Measurements from ENCODE around the gene CBX2. TPM values are rescaled to one million over a fixed set of nuclear protein-coding genes. Genes with fewer than 3 reads are reported as not detected.

Gene CBX2
- total RNA-seq, 6 experiments from 2014 or later, result 0.75 to 2.0 (median 1.4) TPM

DNA sequence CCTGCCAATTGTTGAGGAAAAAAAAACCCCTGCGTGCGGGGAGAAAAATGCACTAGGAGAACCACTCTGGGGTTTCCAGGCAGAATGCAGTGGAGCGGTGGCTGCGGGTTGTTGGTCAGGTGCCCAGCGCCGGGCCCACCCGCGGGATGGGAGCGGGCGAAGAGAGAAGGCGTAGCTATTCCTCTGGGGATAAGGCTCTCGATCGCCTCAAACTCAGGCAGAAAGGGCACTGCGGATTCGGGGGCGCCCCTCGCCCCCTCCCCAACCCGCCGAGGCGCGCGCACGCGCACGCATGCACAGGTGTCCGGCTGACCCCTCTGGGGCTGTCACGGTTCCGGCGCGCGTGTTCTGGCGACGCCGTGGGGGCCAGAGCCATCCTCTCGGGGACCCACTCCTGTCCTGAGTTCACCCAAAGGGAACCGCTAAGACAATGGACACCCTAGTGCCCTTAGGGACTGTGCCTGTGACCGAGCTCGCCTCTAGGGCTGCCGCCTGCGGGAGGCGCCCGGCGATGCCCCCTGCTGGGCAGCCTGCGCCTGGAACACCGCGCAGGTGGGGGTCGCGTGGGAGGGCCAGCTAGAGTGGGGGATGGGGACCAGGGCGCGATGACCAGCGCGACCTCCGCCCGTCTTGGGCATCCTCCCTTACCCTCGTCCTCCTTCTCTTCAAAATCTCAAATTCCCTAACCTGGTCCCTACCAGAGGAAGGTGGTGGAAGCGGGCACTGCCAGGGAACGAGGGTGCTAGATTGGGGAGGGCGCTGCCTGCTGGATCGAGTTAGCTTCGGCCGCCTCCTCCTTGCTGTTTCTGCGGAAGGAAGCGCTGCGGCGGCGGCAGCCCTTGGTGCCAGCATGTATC is 33.3 kb downstream of the CBX2 start:
- Mint-ChIP-seq H3K4me1 (ENCODE audit: low read depth) (peaks cover 7% of the 10 kb centered on the region), H3K36me3 (ENCODE audit: low read depth) (no peaks in the 10 kb centered on the region), H3K27ac (no peak overlapping the region), H3K4me3 (no peak overlapping the region), H3K27me3 (ENCODE audit: insufficient read depth) (peaks cover 53% of the 10 kb centered on the region), H3K9me3 (no peaks in the 10 kb centered on the region)
- TF ChIP-seq, protein P1, sequence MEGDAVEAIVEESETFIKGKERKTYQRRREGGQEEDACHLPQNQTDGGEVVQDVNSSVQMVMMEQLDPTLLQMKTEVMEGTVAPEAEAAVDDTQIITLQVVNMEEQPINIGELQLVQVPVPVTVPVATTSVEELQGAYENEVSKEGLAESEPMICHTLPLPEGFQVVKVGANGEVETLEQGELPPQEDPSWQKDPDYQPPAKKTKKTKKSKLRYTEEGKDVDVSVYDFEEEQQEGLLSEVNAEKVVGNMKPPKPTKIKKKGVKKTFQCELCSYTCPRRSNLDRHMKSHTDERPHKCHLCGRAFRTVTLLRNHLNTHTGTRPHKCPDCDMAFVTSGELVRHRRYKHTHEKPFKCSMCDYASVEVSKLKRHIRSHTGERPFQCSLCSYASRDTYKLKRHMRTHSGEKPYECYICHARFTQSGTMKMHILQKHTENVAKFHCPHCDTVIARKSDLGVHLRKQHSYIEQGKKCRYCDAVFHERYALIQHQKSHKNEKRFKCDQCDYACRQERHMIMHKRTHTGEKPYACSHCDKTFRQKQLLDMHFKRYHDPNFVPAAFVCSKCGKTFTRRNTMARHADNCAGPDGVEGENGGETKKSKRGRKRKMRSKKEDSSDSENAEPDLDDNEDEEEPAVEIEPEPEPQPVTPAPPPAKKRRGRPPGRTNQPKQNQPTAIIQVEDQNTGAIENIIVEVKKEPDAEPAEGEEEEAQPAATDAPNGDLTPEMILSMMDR (IDR thresholded peaks at IDR 0.05), result peak; percentile 80
- no peak for DNase-seq

DNA sequence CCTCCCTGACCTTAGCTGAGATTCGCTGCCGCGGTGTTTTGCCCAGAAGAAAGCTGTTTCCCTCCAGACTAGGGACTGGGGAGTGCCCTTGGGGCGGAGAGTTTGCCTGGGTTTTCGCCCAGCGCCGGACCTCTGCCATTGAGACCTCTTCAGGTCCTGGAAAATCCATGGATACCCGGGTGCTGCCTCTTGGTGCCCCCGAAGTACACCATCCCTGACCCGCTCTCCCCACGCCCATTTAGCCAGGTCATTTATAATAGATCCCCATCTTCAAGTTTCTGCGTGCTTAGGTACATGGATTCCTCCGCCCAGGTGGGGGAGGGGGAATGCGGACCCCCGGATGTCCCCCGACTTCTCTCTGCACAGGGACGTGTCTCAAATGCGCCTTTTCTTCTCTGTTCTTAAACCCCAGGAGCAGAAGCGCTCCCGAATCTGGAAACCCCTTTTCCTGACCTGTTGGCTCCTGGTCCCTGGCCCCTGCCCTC is 34.0 kb downstream of the CBX2 start:
- peak overlapping the region; percentile 28 for H3K4me3 Mint-ChIP-seq
- no peaks in the 10 kb centered on the region for H3K36me3 Mint-ChIP-seq (ENCODE audit: low read depth)
- no peaks in the 10 kb centered on the region for H3K9me3 Mint-ChIP-seq
- peaks cover 7% of the 10 kb centered on the region for H3K4me1 Mint-ChIP-seq (ENCODE audit: low read depth)
- no peak overlapping the region for H3K27ac Mint-ChIP-seq
- peaks cover 54% of the 10 kb centered on the region for H3K27me3 Mint-ChIP-seq (ENCODE audit: insufficient read depth)
- TF ChIP-seq, protein P1 (IDR thresholded peaks at IDR 0.05), result no peak
- no peak for DNase-seq

DNA sequence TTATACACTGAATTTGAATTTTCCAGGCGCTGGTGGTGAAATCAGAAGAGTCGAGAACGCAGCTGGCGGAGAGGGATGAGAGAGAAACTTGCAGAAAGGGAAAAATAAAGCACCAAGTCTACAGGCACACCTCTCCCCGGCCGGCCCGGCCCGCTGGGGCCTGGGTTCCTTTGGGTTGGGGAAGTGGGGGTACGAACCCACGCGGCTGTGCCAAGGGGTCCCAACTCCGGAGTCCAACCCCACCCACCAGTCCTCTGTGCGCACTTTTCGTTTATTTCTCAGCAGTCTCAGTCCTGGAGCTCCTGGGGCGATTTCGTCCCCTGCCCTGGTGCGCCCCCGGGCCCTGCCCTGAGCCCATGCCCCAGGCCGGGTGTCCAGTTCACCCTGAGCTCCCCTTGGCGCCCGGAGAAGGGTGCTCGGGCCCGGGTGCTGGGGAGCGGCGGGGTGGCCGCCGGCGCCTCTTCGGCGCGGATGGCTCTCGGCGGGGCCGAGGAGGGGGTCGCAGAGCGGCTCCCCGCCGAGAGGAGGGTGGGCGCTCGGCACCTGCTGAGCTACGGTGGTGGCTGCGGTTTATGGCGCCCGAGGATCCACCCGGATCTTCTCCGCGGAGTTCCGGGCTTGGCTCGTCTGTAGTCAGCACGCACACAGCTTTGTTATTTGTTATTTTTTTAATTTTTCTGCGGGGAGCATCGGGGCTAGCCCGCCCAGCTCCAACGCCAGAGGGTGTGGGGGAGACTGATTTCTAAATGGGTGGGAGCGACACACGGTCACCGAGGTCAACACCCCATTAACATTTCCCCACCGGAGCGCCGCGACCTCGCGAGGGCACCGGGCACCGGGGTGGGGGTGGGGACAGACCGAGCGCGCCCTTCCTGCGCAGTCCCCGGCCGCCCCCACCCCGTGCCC is 34.7 kb downstream of the CBX2 start:
- DNase-seq, result no peak
- TF ChIP-seq, protein P1 (IDR thresholded peaks at IDR 0.05), result no peak
- Mint-ChIP-seq H3K9me3 (no peaks in the 10 kb centered on the region), H3K4me3 (peak overlapping the region; percentile 71), H3K36me3 (ENCODE audit: low read depth) (no peaks in the 10 kb centered on the region), H3K4me1 (ENCODE audit: low read depth) (peaks cover 7% of the 10 kb centered on the region), H3K27me3 (ENCODE audit: insufficient read depth) (peaks cover 54% of the 10 kb centered on the region), H3K27ac (0 out of 2 replicates have a peak overlapping the region, but pooled peaks have one; percentile 36)

DNA sequence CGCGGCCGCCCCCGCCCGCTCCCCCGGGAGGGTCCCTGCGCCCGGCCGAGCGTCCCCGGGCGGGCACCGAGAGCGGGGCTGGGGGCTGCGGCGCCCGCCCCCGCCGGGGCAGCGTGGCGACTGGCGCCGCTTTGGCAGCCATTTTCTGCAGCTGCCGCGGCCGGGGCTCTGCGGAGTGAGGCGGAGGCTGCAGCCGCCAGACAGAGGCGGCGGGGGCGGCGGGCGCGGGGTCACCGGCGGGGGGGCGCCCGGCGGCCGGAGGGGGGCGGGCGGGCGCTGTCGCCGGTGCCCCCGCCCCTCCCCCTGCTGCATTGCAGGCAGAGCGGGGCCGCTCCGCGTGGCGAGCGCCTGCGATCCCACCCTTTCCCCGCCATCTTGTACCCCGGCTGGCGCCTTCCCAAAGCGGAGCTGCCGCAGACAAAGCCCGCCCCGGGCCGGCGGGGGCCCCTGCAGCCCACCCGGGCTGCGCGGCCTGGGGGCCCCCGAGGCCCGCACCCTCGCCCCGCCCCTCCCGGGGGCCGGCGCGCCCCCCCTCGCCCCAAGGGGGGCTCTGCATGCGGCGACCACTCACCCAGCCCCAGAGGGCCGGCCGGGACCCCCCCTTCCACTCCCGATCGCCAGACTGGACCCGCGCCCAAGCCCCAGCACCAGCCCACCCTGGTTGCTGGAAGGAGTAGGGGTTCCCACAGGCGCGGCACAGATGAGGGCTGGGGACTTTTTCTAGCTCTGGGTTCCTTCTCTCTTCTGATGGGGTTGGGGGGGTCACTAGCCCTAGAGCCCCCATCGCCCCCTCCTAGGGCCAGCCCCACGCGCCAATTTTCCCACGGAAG is 35.6 kb downstream of the CBX2 start:
- Mint-ChIP-seq H3K4me1 (ENCODE audit: low read depth) (peaks cover 7% of the 10 kb centered on the region), H3K27me3 (ENCODE audit: insufficient read depth) (peaks cover 55% of the 10 kb centered on the region)

More for the DNA sequence above, 35.6 kb downstream of the CBX2 start:
- Mint-ChIP-seq H3K36me3 (ENCODE audit: low read depth) (no peaks in the 10 kb centered on the region), H3K4me3 (no peak overlapping the region), H3K27ac (no peak overlapping the region), H3K9me3 (no peaks in the 10 kb centered on the region)
- TF ChIP-seq, protein P1 (IDR thresholded peaks at IDR 0.05), result no peak
- DNase-seq, result no peak

All from HFFc6 (cell line).